GM23338 (cell line): ENCODE data around the gene ADCY7.

Experiments
- POLR2AphosphoS5 ChIP-seq: IDR thresholded peaks from 2 replicates; pipeline ENCODE4 v1.6.1; 2016; ENCODE audit warnings: antibody characterized with exemption, low read depth
- REST ChIP-seq: IDR thresholded peaks from one replicate; pipeline ENCODE4 v1.6.1; 2018; ENCODE audit warnings: antibody characterized with exemption; ENCODE audit not compliant: unreplicated experiment
- TF ChIP-seq, protein P1 (sequence below), 2 experiments: fragments of 200-600 bp in 1 of 2; sonication (generic) in 1 of 2; conservative IDR thresholded peaks; 2 replicates each; pipeline versions ENCODE4 v1.5.1 to v1.6.1; 2016 to 2017; ENCODE audit warnings: antibody characterized with exemption in 2 of 2, low read depth in 2 of 2, mild to moderate bottlenecking in 2 of 2, moderate library complexity in 1 of 2

DNA sequence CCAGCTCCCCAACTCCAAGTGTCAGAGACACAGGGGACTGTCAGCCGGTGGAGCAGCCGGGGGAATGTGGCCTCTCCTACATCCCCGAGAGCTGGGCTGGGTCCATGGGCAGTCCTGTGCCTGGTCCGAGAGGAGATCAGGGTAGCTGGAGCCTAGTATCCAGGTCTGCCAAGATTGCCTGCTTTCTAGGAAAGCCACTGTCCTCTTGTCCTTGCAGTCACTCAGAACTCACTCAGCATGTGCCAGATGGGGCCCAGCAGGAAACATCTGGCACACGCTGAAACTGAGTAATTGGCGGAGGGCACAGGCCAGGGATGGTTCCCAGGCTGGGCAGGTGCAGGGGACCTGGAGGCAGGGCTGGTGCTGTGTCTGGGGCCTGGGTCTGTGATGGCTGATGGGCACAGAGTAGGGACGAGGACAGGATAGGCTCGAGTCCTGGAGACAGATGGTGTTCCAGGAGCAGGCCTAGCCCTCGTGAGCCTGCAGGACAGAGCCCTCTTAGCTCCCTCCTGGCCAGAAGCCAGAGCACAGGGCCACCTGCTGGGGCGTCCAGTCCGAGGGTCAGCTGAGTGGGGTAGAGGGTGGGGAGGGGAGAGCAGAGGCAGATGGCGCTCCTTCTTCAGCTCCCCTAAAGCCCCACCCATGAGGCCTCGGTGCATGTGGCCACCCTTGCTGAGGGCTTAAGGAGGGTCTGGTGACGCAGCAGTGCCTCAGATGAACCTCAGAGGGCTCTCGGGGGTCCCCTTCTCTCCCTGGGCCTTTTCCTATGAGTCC, 31.1 kb downstream of the ADCY7 start:
- TF ChIP-seq, protein P1, sequence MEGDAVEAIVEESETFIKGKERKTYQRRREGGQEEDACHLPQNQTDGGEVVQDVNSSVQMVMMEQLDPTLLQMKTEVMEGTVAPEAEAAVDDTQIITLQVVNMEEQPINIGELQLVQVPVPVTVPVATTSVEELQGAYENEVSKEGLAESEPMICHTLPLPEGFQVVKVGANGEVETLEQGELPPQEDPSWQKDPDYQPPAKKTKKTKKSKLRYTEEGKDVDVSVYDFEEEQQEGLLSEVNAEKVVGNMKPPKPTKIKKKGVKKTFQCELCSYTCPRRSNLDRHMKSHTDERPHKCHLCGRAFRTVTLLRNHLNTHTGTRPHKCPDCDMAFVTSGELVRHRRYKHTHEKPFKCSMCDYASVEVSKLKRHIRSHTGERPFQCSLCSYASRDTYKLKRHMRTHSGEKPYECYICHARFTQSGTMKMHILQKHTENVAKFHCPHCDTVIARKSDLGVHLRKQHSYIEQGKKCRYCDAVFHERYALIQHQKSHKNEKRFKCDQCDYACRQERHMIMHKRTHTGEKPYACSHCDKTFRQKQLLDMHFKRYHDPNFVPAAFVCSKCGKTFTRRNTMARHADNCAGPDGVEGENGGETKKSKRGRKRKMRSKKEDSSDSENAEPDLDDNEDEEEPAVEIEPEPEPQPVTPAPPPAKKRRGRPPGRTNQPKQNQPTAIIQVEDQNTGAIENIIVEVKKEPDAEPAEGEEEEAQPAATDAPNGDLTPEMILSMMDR (conservative IDR thresholded peaks at IDR 0.05; ENCODE audit: low read depth in 2 of 2): no peak
- TF ChIP-seq POLR2AphosphoS5 (no peak), REST (no peak)
